Measurements from ENCODE around the gene ZNF804B. TPM values are rescaled to one million over a fixed set of nuclear protein-coding genes. Genes with fewer than 3 reads are reported as not detected.

The ZNF804B gene
- total RNA-seq, 1 donor from 2014 or later = not detected

- DNase-seq = no peak
Observed at GRCh38 chr7:88842201-88842600, 82.7 kb downstream of the ZNF804B start.

DNA sequence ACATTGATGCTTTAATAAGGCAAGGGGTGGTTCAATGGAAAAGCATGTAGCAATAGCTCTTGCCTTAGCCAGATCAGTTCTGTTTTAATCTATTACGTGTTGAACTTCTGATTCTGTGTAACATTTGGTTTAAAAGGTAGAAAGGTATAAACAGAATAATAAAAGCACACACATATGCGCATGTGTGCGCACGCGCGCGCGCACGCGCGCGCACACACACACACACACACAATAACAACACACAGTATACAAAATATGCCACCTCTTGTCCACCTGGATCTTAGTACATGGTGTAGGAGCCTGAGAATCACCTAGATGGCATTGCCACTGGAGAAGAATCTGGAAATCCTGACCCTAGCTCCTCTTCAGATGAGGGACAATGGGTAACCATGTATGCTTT is 85.6 kb downstream of the ZNF804B start:
- no peak for DNase-seq

GRCh38 chr7:88851220-88851619 is 91.7 kb downstream of the ZNF804B start:
- DNase-seq = no peak

- DNase-seq = no peak
Observed at GRCh38 chr7:88859288-88859687, 99.8 kb downstream of the ZNF804B start.

GRCh38 chr7:88866265-88866863 is 106.9 kb downstream of the ZNF804B start:
- no peak for DNase-seq

GRCh38 chr7:88867158-88867557 is 107.7 kb downstream of the ZNF804B start:
- no peak for DNase-seq

DNA sequence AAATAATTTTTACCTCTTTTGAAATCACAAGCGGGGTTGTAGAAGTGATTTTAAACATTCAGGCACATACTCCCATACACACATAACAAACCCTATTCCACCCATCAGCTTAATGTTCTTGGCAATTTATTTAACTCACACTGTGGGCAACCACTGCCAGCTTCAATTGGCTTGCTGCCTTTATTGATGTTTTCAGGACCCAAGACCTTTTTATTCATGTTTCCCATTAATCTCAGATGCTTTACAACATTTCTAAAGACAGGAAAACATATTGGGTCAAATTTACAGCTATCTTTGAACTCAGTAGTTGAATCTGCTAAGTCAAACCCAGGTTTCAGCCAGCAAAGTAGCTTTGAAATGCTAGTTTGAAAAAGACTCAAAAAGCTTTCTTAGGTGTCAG is 109.0 kb downstream of the ZNF804B start:
- no peak for DNase-seq

- DNase-seq = no peak
Observed at GRCh38 chr7:88881136-88881535, 121.6 kb downstream of the ZNF804B start.

GRCh38 chr7:88885131-88885530 is 125.6 kb downstream of the ZNF804B start:
- DNase-seq = no peak

- no peak for DNase-seq
Observed at GRCh38 chr7:88888684-88889083, 129.2 kb downstream of the ZNF804B start.

GRCh38 chr7:88910516-88910915 is 151.0 kb downstream of the ZNF804B start:
- no peak for DNase-seq

- no peak for DNase-seq
Observed at GRCh38 chr7:88912852-88913251, 153.4 kb downstream of the ZNF804B start.

DNA sequence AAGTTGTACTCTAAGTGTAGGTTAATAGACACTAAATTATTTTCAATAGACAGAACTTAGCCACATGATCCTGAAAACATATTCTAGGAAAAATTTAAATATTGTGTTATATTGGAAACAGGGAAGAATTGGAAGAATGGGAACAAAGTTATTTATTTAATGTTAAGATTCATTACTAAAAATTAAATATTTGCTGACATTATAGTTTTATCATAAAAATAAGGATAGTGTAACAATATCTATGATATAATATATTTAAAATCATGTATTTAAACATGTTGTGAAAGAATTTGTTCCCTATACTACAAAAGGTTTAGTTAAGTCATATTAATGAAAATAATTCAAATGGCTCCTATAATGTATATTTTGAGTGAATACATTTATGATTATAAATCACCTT is 156.1 kb downstream of the ZNF804B start:
- DNase-seq = no peak

DNA sequence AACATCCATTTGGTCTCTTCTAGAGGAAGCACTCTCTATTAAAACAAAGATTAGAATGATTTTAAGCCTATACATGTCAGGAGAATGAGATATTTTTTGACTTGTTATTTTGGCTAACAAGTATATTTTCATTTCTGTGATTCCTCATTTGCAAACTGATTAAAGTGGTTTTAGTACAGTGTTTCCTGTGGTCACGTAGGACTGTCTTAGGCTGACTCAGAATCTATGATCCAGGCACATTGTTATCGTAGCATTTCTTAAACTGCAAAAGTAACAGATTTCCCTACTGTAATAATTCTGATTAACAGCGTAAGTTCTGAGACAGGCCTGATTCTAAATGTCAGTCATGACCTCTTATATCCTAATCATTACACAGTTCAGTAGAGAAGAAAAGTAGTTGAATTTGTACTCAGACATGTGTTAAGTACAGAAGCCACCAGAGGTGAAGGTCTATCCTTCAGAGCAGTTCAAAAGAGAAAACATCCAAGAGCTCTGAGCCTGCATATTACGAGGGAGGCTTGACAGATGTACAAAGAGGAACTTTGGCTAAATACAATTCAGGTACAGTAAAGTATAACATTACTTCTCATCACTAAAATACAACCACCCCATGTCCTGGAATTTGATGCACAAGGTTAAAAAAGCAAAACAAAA is 160.1 kb downstream of the ZNF804B start:
- no peak for DNase-seq

GRCh38 chr7:88922944-88923343 is 163.4 kb downstream of the ZNF804B start:
- DNase-seq = no peak

GRCh38 chr7:88928276-88928675 is 168.8 kb downstream of the ZNF804B start:
- DNase-seq = no peak

DNA sequence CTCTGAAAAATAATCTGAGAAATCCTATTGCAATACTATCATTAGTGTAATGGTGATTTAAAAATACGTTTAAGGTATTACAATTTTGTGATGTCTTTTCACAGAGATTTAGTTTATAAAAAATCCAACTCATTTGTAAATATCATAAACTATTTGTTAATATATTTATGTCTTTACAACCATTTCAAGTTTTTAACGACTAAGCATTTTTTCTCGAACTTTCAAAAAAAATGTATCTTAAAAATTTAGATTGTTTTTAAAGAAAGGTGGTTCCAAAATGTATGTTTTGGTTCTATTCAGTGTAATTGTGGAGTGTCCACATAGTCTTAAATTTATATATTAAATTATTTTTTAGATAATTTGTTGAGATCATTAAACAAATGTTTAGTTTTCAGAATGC is 170.2 kb downstream of the ZNF804B start:
- no peak for DNase-seq

DNA sequence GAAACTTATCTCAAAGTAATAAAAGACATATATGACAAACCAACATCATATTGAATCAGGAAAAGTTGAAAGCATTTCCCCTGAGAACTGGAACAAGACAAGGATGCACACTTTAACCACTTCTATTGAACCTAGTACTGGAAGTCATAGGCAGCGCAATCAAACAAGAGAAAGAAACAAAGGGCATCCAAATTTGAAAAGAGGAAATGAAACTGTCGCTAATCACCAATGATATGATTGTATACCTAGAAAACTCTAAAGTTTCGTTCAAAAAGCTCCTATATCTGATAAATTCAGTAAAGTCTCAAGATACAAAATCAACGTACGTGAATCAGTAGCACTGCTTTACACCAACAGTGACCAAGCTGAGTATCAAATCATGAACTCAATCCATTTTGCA is 173.8 kb downstream of the ZNF804B start:
- DNase-seq = no peak

DNA sequence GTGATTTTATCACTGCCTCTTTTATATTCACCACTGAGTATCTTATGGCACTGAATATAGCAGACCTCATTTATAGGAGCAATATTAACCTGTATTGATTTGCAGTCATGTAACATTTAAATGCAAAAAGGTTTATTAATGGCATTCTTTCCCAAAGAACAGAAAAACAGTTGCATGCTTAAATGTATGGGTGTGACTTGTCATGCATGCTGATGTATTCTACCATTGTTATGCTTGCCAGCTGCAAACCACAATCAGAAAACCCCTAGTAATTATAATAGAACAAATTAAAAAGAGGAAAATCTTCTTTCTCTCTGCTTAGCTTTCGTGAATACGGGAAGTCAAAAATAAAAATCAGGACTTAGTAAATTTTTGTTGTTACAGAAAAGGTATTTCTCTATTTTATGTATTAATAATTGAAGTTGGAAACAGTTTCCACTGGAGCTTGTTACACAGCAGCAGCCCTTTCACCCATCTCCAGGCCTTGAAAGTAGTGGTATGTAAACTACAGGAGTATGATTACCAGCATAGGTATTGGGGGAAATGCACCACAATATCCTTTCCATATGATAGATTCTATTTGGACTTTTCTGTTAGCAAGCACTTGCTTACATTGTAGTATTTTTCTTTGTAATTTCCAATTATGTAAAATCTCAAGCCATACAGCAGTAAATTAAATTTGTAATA is 183.5 kb downstream of the ZNF804B start:
- no peak for DNase-seq

- no peak for DNase-seq
Observed at GRCh38 chr7:88951826-88952225, 192.3 kb downstream of the ZNF804B start.

DNA sequence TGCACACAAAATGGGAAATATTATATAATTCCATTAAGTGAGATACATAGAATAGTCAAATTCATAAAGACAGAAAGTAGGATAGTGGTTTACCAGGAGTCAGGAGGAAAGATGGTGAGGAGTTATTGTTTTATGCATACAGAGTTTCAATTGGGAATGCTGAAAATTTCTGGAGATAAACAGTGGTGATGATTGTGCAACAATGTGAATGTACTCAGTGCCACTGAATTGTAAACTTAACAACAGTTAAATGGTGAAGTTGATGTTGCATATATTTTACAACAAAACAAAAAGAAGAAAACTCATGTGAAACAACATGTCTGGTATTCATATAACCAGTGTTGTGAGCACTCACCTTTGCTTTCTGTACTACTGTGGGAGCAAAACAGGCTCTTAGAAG is 204.9 kb downstream of the ZNF804B start:
- DNase-seq = no peak

GRCh38 chr7:88965371-88965770 is 205.9 kb downstream of the ZNF804B start:
- no peak for DNase-seq

GRCh38 chr7:88967432-88967831 is 207.9 kb downstream of the ZNF804B start:
- no peak for DNase-seq

DNA sequence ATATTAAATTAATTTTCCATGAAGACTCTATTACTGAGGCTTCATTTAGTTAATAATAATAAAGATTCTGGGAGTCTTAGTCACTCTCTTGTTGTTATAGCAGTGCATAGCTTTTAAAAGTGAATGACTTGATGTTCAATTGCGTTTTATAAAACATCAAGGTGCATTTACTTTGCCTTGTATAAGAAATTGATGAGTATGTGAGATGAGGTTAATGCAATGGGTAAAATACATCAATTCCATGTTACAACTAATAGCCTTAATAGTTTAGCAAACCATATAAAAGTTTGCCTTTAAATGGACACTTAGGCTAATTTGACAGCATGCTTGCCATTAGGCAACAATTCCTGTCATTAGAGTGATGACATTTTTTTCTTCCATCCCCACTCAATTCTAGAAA is 209.7 kb downstream of the ZNF804B start:
- no peak for DNase-seq

Measured in dermis blood vessel endothelial cell (primary cell).